Neural cell (in vitro differentiated cells): Measurements from ENCODE around the gene ADGRD1. TPM values are rescaled to one million over a fixed set of nuclear protein-coding genes. Genes with fewer than 3 reads are reported as not detected.

Experiments used
- H2AFZ ChIP-seq: fragments of 200-600, 300-800 bp; sonication (generic), shearing (Covaris generic); 2 replicates; pipeline ENCODE4 v1.6.0; 2014; ENCODE audit warnings: low read depth, mild to moderate bottlenecking, antibody characterized with exemption, low read length, moderate library complexity
- H3F3A ChIP-seq: fragments of 200-600 bp; shearing (Covaris generic); 2 replicates; pipeline ENCODE4 v1.6.1; 2016; ENCODE audit warnings: mild to moderate bottlenecking, moderate library complexity, mixed read lengths, antibody characterized with exemption, low read length; ENCODE audit not compliant: insufficient read depth, poor library complexity, severe bottlenecking
- H3K27ac ChIP-seq: fragments of 200-600, 300-800 bp; sonication (generic), shearing (Covaris generic); 2 replicates; pipeline ENCODE4 v1.5.1; 2014; ENCODE audit warnings: mild to moderate bottlenecking, low read length, moderate library complexity
- H3K27me3 ChIP-seq: fragments of 300-800, 200-600 bp; sonication (generic), shearing (Covaris generic); 2 replicates; pipeline ENCODE4 v1.6.0; 2014; ENCODE audit warnings: mild to moderate bottlenecking, low read depth, low read length, moderate library complexity; ENCODE audit not compliant: insufficient read depth
- H3K36me3 ChIP-seq: fragments of 300-800, 200-600 bp; sonication (generic), shearing (Covaris generic); 2 replicates; pipeline ENCODE4 v1.5.1; 2014; ENCODE audit warnings: mild to moderate bottlenecking, antibody characterized with exemption, low read length, moderate library complexity; ENCODE audit not compliant: insufficient read depth
- H3K4me2 ChIP-seq: fragments of 300-800, 200-600 bp; sonication (generic), shearing (Covaris generic); 2 replicates; pipeline ENCODE4 v1.6.0; 2014; ENCODE audit warnings: mild to moderate bottlenecking, low read length
- H3K4me3 ChIP-seq: fragments of 300-800, 200-600 bp; sonication (generic), shearing (Covaris generic); 2 replicates; pipeline ENCODE4 v1.5.1; 2014; ENCODE audit warnings: mild to moderate bottlenecking, low read length, moderate library complexity
- H3K79me2 ChIP-seq: fragments of 200-600 bp; shearing (Covaris generic); replicated peaks from 2 replicates; pipeline ENCODE4 v1.6.0; 2014; ENCODE audit warnings: mild to moderate bottlenecking, low read length, moderate library complexity; ENCODE audit not compliant: insufficient read depth
- H3K9ac ChIP-seq: fragments of 300-800, 200-600 bp; sonication (generic), shearing (Covaris generic); 2 replicates; pipeline ENCODE4 v1.6.1; 2016; ENCODE audit warnings: mild to moderate bottlenecking, low read length, mixed read lengths
- H3K9me2 ChIP-seq: fragments of 200-600 bp; shearing (Covaris generic); 2 replicates; pipeline ENCODE4 v1.6.1; 2016; ENCODE audit warnings: mild to moderate bottlenecking, low read length, mixed read lengths; ENCODE audit not compliant: insufficient read depth
- H3K9me3 ChIP-seq: fragments of 200-600, 300-800 bp; sonication (generic), shearing (Covaris generic); 2 replicates; pipeline ENCODE4 v1.6.1; 2016; ENCODE audit warnings: mild to moderate bottlenecking, mixed run types, low read length, moderate library complexity, mixed read lengths
- H4K20me1 ChIP-seq: fragments of 200-600 bp; shearing (Covaris generic); 2 replicates; pipeline ENCODE4 v1.6.1; 2016; ENCODE audit warnings: mild to moderate bottlenecking, mixed run types; ENCODE audit not compliant: insufficient read depth
- EP300 ChIP-seq: fragments of 450-650 bp; conservative IDR thresholded peaks from 2 replicates; pipeline ENCODE4 v1.6.1; 2014; ENCODE audit warnings: antibody characterized with exemption, mild to moderate bottlenecking, moderate library complexity; ENCODE audit not compliant: poor library complexity, severe bottlenecking
- EZH2 ChIP-seq: fragments of 200-600, 300-800 bp; shearing (Covaris generic), sonication (generic); IDR thresholded peaks from 2 replicates; pipeline ENCODE4 v1.6.1; 2014; ENCODE audit warnings: antibody characterized with exemption, low read length, borderline replicate concordance, mild to moderate bottlenecking; ENCODE audit not compliant: insufficient read depth, poor library complexity, severe bottlenecking
- MXI1 ChIP-seq: fragments of 450-650 bp; conservative IDR thresholded peaks from 2 replicates; pipeline ENCODE4 v1.6.1; 2014; ENCODE audit warnings: antibody characterized with exemption, mild to moderate bottlenecking; ENCODE audit not compliant: poor library complexity, severe bottlenecking
- POLR2AphosphoS5 ChIP-seq: IDR thresholded peaks from 2 replicates; pipeline ENCODE4 v1.6.1; 2012
- RAD21 ChIP-seq: fragments of 450-650 bp; conservative IDR thresholded peaks from 2 replicates; pipeline ENCODE4 v1.6.1; 2014; ENCODE audit warnings: antibody characterized with exemption, mild to moderate bottlenecking, moderate library complexity
- SMC3 ChIP-seq: fragments of 450-650 bp; conservative IDR thresholded peaks from 2 replicates; pipeline ENCODE4 v1.6.1; 2014; ENCODE audit warnings: antibody characterized with exemption, mild to moderate bottlenecking, moderate library complexity; ENCODE audit not compliant: poor library complexity
- TAF1 ChIP-seq: IDR thresholded peaks from 2 replicates; pipeline ENCODE4 v1.6.1; 2012; ENCODE audit warnings: low read depth
- polyA plus RNA-seq: library from polyadenylated mRNA; depleted of rRNA; stranded (reverse); fragments of >200 nt; gene quantifications from 2 replicates; pipeline ENCODE4 v1.2.3, GENCODE V29; 2014
- TF ChIP-seq, protein P1 (sequence below): fragments of 450-650 bp; IDR thresholded peaks from 2 replicates; pipeline ENCODE4 v1.5.1; 2014; ENCODE audit warnings: antibody characterized with exemption, mild to moderate bottlenecking, moderate library complexity; ENCODE audit not compliant: poor library complexity, severe bottlenecking
- TF ChIP-seq, protein P2 (sequence below): IDR thresholded peaks from 2 replicates; pipeline ENCODE4 v1.6.1; 2012; ENCODE audit warnings: borderline replicate concordance

Gene ADGRD1
- polyA plus RNA-seq, 1 donor from 2014 or later, result 1.7 TPM

DNA sequence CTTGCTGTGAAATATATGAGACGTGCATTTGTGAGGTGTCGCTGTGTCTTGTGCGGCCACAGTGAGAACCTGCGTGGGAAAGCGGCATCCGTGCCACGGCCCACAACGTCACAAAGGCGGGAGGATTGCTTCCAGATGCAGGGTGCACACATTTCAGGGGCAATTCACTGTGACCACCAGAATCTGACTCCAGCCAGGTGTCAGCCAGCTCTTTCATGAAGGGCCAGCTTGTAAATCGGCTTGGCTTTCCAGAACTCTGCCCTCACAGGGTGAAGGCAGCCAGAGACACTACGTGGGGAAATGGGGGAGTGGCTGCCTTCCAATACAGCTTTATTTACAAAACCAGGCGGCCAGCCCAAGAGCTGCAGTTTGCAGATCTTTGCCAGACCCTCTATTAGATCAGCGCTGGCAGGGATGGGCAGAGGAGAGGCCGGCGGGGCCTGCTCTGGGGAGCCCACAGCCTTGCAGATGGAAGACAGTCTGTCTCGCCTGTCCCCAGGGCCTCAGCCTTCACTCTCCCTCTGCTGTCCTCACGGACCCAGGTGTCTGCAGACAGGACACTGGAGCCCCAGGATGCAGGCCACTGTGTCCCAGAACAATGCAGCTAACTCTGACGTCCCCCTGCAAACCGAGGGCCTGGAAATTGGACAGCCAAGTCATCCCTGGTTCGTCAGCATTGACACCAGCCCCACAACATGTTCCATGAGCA lies 53.5 kb downstream of the ADGRD1 start:
- Histone ChIP-seq H3K79me2 (no peaks in the 10 kb centered on the region), H2AFZ (no peak overlapping the region), H3K9ac (no peak overlapping the region), H3K27ac (no peak overlapping the region), H4K20me1 (no peaks in the 10 kb centered on the region), H3K9me3 (no peaks in the 10 kb centered on the region), H3F3A (no peaks in the 10 kb centered on the region), H3K27me3 (no peaks in the 10 kb centered on the region), H3K9me2 (no peaks in the 10 kb centered on the region), H3K4me2 (no peak overlapping the region), H3K4me3 (no peak overlapping the region), H3K36me3 (no peaks in the 10 kb centered on the region)
- no peak for TF ChIP-seq EP300
- TF ChIP-seq RAD21, result no peak
- TF ChIP-seq TAF1, result no peak
- TF ChIP-seq, protein P1, sequence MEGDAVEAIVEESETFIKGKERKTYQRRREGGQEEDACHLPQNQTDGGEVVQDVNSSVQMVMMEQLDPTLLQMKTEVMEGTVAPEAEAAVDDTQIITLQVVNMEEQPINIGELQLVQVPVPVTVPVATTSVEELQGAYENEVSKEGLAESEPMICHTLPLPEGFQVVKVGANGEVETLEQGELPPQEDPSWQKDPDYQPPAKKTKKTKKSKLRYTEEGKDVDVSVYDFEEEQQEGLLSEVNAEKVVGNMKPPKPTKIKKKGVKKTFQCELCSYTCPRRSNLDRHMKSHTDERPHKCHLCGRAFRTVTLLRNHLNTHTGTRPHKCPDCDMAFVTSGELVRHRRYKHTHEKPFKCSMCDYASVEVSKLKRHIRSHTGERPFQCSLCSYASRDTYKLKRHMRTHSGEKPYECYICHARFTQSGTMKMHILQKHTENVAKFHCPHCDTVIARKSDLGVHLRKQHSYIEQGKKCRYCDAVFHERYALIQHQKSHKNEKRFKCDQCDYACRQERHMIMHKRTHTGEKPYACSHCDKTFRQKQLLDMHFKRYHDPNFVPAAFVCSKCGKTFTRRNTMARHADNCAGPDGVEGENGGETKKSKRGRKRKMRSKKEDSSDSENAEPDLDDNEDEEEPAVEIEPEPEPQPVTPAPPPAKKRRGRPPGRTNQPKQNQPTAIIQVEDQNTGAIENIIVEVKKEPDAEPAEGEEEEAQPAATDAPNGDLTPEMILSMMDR, result no peak
- TF ChIP-seq MXI1, result no peak
- TF ChIP-seq, protein P2, sequence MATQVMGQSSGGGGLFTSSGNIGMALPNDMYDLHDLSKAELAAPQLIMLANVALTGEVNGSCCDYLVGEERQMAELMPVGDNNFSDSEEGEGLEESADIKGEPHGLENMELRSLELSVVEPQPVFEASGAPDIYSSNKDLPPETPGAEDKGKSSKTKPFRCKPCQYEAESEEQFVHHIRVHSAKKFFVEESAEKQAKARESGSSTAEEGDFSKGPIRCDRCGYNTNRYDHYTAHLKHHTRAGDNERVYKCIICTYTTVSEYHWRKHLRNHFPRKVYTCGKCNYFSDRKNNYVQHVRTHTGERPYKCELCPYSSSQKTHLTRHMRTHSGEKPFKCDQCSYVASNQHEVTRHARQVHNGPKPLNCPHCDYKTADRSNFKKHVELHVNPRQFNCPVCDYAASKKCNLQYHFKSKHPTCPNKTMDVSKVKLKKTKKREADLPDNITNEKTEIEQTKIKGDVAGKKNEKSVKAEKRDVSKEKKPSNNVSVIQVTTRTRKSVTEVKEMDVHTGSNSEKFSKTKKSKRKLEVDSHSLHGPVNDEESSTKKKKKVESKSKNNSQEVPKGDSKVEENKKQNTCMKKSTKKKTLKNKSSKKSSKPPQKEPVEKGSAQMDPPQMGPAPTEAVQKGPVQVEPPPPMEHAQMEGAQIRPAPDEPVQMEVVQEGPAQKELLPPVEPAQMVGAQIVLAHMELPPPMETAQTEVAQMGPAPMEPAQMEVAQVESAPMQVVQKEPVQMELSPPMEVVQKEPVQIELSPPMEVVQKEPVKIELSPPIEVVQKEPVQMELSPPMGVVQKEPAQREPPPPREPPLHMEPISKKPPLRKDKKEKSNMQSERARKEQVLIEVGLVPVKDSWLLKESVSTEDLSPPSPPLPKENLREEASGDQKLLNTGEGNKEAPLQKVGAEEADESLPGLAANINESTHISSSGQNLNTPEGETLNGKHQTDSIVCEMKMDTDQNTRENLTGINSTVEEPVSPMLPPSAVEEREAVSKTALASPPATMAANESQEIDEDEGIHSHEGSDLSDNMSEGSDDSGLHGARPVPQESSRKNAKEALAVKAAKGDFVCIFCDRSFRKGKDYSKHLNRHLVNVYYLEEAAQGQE, result no peak
- TF ChIP-seq POLR2AphosphoS5, result no peak
- no peak for TF ChIP-seq EZH2

DNA sequence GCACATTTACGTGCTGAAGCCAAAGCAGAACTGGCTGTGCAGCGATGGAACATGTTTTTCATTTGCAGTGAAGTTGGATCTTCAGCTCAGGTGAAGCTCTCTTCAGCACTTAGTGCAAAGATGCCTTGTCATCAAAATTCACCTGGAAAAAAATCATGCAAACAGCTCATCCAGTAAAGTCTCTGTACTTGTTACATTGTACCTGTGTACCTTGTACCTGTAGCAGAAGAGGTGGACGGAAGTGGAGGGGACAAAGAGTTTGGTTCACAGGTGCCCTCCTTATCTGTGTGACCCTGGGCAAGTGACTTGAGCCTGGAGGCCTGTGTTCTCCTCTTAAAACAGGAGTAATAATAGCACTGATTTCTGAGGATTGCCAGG lies 54.0 kb downstream of the ADGRD1 start:
- Histone ChIP-seq H3K4me3 (no peak overlapping the region), H3K9me3 (no peaks in the 10 kb centered on the region), H2AFZ (no peak overlapping the region), H3K9ac (no peak overlapping the region), H4K20me1 (no peaks in the 10 kb centered on the region), H3K36me3 (no peaks in the 10 kb centered on the region), H3F3A (no peaks in the 10 kb centered on the region), H3K4me2 (no peak overlapping the region), H3K27ac (no peak overlapping the region), H3K79me2 (no peaks in the 10 kb centered on the region), H3K9me2 (no peaks in the 10 kb centered on the region), H3K27me3 (no peaks in the 10 kb centered on the region)
- no peak for TF ChIP-seq EP300
- TF ChIP-seq EZH2, result no peak
- no peak for TF ChIP-seq TAF1
- TF ChIP-seq MXI1, result no peak
- TF ChIP-seq SMC3, result no peak
- TF ChIP-seq, protein P2, result no peak
- TF ChIP-seq POLR2AphosphoS5, result no peak
- TF ChIP-seq RAD21, result no peak
- TF ChIP-seq, protein P1, result no peak
